HG02642 (cell line): ENCODE results near the gene KRT71.

Source experiments
- ATAC-seq: cut with Tn5 transposase; IDR thresholded peaks from one replicate; pipeline ENCODE4 v1.9.1; 2021; ENCODE audit warnings: mild to moderate bottlenecking; ENCODE audit not compliant: unreplicated experiment, poor library complexity

KRT71 gene

GRCh38 chr12:52524241-52524897 lies 28.6 kb downstream of the KRT71 start:
- ATAC-seq = no peak

- ATAC-seq = no peak
Observed at GRCh38 chr12:52523824-52524223, 29.1 kb downstream of the KRT71 start.

GRCh38 chr12:52522346-52523011 lies 30.5 kb downstream of the KRT71 start:
- no peak for ATAC-seq

GRCh38 chr12:52521568-52522266 lies 31.2 kb downstream of the KRT71 start:
- ATAC-seq = no peak

GRCh38 chr12:52521175-52521567 lies 31.8 kb downstream of the KRT71 start:
- no peak for ATAC-seq

- no peak for ATAC-seq
Observed at GRCh38 chr12:52519826-52520662, 32.9 kb downstream of the KRT71 start, which contains the start of gene KRT5. KRT5 (minus strand) TSS chr12:52520394; CDS start chr12:52520296, 98 bp downstream.

- no peak for ATAC-seq
Observed at GRCh38 chr12:52519387-52519703, 33.6 kb downstream of the KRT71 start.

- no peak for ATAC-seq
Observed at GRCh38 chr12:52518574-52519386, 34.2 kb downstream of the KRT71 start.

GRCh38 chr12:52517888-52518287 lies 35.1 kb downstream of the KRT71 start:
- ATAC-seq = no peak

GRCh38 chr12:52517005-52517835 lies 35.7 kb downstream of the KRT71 start:
- ATAC-seq = no peak

- ATAC-seq = no peak
Observed at GRCh38 chr12:52515927-52516831, 36.8 kb downstream of the KRT71 start.

GRCh38 chr12:52515319-52515646 lies 37.7 kb downstream of the KRT71 start:
- no peak for ATAC-seq

- no peak for ATAC-seq
Observed at GRCh38 chr12:52514471-52515318, 38.2 kb downstream of the KRT71 start.

- ATAC-seq = no peak
Observed at GRCh38 chr12:52513736-52514135, 39.2 kb downstream of the KRT71 start.

- ATAC-seq = no peak
Observed at GRCh38 chr12:52508211-52508610, 44.7 kb downstream of the KRT71 start.

- ATAC-seq = no peak
Observed at GRCh38 chr12:52506858-52507715, 45.9 kb downstream of the KRT71 start.
